ENCODE results near the gene EPB41L5.
"Not testable (repeated sequence)": the region's sequence is repeated elsewhere in the genome, so short reads cannot be mapped to it uniquely, and the experiment has no call there.

GRCh38 chr2:120022505-120022904 is 9.6 kb downstream of the EPB41L5 start:
- not testable (repeated sequence) for TF ChIP-seq CTCF (IDR thresholded peaks at IDR 0.05); FOXJ3 (CRISPR knock-in tag; IDR thresholded peaks at IDR 0.05; ENCODE audit: borderline replicate concordance); SMAD3 (CRISPR knock-in tag; IDR thresholded peaks at IDR 0.05; ENCODE audit: borderline replicate concordance); ATF2 (CRISPR knock-in tag; IDR thresholded peaks at IDR 0.05; ENCODE audit: borderline replicate concordance, low read depth); NR2C2 (CRISPR knock-in tag; IDR thresholded peaks at IDR 0.05); ZNF671 (CRISPR knock-in tag; IDR thresholded peaks at IDR 0.05); RORB (CRISPR knock-in tag; IDR thresholded peaks at IDR 0.05); MXD4 (CRISPR knock-in tag; IDR thresholded peaks at IDR 0.05; ENCODE audit: borderline replicate concordance); ZBTB21 (CRISPR knock-in tag; IDR thresholded peaks at IDR 0.05; ENCODE audit: borderline replicate concordance); HMGXB4 (CRISPR knock-in tag; IDR thresholded peaks at IDR 0.05); NFE2L1 (CRISPR knock-in tag; IDR thresholded peaks at IDR 0.05); ATF6 (CRISPR knock-in tag; IDR thresholded peaks at IDR 0.05); IRF2 (CRISPR knock-in tag; IDR thresholded peaks at IDR 0.05; ENCODE audit: borderline replicate concordance, low read depth); ETV6 (CRISPR knock-in tag; IDR thresholded peaks at IDR 0.05)
